Upper lobe of right lung (tissue), 1 donor: ENCODE measurements around the gene TRIM65. TPM values are rescaled to one million over a fixed set of nuclear protein-coding genes. Genes with fewer than 3 reads are reported as not detected.

Experiments used
- ATAC-seq: fragments of 200-7000 bp; cut with Tn5 transposase; one replicate; pipeline ENCODE4 v1.9.1; 2020; ENCODE audit warnings: mild to moderate bottlenecking, moderate library complexity
- DNase-seq: peaks from one replicate; pipeline ENCODE4 v3.0.0-alpha.2; 2020
- H3K27ac ChIP-seq: fragments of 200-600 bp; one replicate; pipeline ENCODE4 v1.8.0; 2022
- H3K27me3 ChIP-seq: fragments of 200-600 bp; one replicate; pipeline ENCODE4 v1.8.0; 2022; ENCODE audit warnings: mild to moderate bottlenecking
- H3K36me3 ChIP-seq: fragments of 200-600 bp; one replicate; pipeline ENCODE4 v1.8.0; 2022
- H3K4me1 ChIP-seq: fragments of 200-600 bp; one replicate; pipeline ENCODE4 v1.8.0; 2022
- H3K4me3 ChIP-seq: fragments of 200-600 bp; one replicate; pipeline ENCODE4 v1.8.0; 2022; ENCODE audit warnings: mild to moderate bottlenecking
- H3K9me3 ChIP-seq: fragments of 200-600 bp; one replicate; pipeline ENCODE4 v1.8.0; 2022
- intact Hi-C: fragments of 100-400 bp; cut with DNase I; formaldehyde crosslinking; loops from one replicate; pipeline ENCODE4 v1.11.0; 2022
- total RNA-seq: library from RNA; stranded (reverse); fragmentation: NEBNext Ultra II Directional; extraction: Animal tissue kit (Norgen Biotek cat#: 25700); gene quantifications from one replicate; pipeline ENCODE4 v1.2.1, GENCODE V29; 2021
- TF ChIP-seq, protein P1 (sequence below): fragments of 200-600 bp; IDR thresholded peaks from one replicate; pipeline ENCODE4 v1.8.0; 2022; ENCODE audit warnings: antibody characterized with exemption
- donor health status: DM: no; HTN: yes; CAD: no; lungs with severe emphysema.

Gene TRIM65
- total RNA-seq, 1 donor from 2014 or later: 28.7 TPM

DNA sequence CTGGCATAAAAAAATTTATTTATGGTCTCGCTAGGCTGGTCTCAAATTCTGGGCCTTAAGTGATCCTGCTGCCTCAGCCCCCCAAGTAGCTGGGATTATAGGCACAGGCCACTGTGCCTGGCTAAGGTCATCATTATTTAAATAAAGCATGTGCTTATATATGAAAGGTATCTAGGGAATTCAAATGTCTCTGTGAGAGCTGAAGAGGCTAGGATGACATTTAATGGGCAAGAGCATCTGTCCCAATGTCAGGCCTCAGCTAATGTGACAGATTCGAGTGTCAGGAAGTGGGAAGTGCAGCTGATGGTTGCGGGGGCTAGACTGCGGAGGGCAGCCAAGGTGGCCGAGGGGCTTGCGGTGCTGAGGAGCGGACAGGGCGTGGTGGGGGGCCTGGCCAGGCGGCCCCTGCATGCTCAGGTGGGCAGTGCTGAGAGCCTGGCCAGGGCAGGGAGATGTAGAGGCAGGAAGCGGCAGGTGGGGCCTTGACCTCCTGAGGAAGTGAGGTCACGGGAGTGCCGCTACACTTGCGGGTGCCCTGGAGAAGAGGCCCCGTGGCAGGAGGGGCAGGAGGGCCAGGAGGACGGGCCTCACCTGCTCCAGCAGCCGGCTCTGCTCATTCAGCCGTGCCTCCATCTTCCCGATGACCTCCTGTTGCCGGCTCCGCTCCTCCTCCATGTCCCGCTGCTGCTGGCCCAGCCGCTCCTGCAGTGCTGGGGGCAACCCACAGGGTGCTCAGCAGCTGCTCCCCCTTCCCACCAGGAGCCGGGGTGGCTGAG is 20.6 kb upstream of the TRIM65 start:
- intact Hi-C loops: no loop called here
- ATAC-seq: no peak
- Histone ChIP-seq H3K36me3 (no peaks in the 10 kb centered on the region), H3K27me3 (no peaks in the 10 kb centered on the region), H3K9me3 (no peaks in the 10 kb centered on the region), H3K27ac (no peak overlapping the region), H3K4me1 (no peaks in the 10 kb centered on the region), H3K4me3 (no peak overlapping the region)
- no peak for DNase-seq
- TF ChIP-seq, protein P1, sequence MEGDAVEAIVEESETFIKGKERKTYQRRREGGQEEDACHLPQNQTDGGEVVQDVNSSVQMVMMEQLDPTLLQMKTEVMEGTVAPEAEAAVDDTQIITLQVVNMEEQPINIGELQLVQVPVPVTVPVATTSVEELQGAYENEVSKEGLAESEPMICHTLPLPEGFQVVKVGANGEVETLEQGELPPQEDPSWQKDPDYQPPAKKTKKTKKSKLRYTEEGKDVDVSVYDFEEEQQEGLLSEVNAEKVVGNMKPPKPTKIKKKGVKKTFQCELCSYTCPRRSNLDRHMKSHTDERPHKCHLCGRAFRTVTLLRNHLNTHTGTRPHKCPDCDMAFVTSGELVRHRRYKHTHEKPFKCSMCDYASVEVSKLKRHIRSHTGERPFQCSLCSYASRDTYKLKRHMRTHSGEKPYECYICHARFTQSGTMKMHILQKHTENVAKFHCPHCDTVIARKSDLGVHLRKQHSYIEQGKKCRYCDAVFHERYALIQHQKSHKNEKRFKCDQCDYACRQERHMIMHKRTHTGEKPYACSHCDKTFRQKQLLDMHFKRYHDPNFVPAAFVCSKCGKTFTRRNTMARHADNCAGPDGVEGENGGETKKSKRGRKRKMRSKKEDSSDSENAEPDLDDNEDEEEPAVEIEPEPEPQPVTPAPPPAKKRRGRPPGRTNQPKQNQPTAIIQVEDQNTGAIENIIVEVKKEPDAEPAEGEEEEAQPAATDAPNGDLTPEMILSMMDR: no peak

DNA sequence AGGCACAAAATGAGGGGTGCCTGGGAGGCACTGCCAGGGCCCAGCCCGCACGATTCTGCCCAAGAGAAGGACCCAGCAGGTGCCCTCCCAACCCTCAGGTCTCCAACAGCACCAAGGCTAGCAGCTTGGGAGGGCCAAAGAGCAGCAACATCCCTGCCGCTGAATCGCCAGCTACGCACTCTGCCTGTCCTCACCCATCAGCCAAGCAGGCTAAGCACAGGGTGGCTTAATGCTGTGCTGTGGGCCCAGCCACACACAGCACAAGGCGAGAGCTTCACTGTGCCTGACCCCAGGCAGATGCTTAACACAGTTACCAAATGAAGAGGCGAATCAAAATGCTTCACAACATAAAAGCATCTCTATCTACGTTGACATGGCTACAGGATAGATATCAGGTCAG is 18.5 kb upstream of the TRIM65 start:
- intact Hi-C loops: no loop called here
- no peaks in the 10 kb centered on the region for H3K36me3 ChIP-seq
- no peaks in the 10 kb centered on the region for H3K4me1 ChIP-seq
- no peaks in the 10 kb centered on the region for H3K9me3 ChIP-seq
- H3K4me3 ChIP-seq: no peak overlapping the region
- no peak overlapping the region for H3K27ac ChIP-seq
- DNase-seq (no peak), ATAC-seq (no peak)
- no peaks in the 10 kb centered on the region for H3K27me3 ChIP-seq
- TF ChIP-seq, protein P1: no peak

DNA sequence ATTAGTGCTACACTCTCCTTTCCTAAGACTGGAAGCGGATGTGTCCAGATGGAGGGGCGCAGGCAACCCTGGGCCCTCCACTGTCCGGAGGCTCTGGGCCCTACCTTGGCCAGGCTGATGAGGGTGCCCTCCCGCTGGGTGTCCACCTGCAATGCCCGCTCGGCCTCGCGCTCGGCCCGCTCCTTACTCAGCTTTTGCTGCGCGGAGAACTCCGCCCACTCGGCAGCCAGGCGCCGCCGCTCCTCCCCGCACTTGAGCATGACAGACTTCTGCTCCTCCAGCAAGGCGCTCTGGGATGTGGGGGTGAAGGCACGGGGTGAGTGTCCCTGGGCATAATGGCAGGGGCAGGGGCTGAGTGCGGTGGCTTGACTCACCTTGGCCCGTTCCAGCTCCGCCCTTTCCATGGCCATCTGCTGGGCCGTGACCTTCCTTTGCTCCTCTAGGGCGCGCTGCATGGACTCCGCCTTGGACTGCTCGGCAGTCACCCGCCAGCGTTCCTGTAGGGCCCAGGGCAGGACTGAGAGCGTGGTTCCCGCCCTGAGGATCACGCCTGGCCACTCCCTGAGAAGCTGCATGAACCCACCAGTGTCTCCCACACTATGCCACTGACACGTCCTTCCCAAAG is 18.0 kb upstream of the TRIM65 start:
- Histone ChIP-seq H3K4me1 (no peaks in the 10 kb centered on the region), H3K27me3 (no peaks in the 10 kb centered on the region), H3K4me3 (no peak overlapping the region), H3K27ac (no peak overlapping the region), H3K36me3 (no peaks in the 10 kb centered on the region), H3K9me3 (no peaks in the 10 kb centered on the region)
- DNase-seq: no peak
- TF ChIP-seq, protein P1: no peak
- ATAC-seq: no peak
- intact Hi-C loops: no loop called here

DNA sequence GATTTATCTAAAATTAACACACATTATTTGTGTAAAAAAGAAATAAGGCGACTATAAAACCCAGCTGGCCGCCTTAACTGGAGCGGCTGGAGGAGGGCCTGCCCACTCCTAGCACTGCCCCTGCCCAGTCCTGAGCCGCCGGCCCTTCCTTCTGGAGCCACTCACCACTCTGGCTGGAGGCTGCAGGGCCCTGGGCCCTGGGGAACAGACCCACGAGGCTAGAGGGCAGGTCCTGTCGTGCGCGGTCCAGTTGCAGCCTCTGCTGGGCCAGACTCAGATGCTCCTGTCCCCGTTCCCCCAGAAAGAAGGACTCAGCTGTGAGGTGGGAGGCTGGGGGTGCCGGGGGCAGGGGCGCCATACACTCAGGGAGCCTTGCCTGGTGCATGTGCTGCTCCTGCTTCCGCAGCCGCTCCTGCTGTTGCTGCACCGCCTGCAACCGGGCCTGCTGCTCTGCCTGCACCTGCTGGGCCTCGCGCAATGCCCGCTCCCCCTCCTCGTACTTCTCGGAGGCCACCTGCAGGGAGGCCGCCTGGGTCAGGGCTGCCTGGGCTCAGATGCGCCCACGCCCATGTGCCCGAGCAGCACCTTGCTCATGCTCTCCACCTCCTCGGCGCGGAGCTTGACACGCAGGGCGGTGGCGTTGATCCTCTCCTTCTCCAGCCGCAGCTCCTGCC is 16.9 kb upstream of the TRIM65 start:
- no peaks in the 10 kb centered on the region for H3K27me3 ChIP-seq
- H3K27ac ChIP-seq: no peak overlapping the region
- H3K36me3 ChIP-seq: no peaks in the 10 kb centered on the region
- no peaks in the 10 kb centered on the region for H3K4me1 ChIP-seq
- TF ChIP-seq, protein P1: no peak
- ATAC-seq (no peak), DNase-seq (no peak)
- intact Hi-C loops: no loop called here
- H3K4me3 ChIP-seq: no peak overlapping the region
- H3K9me3 ChIP-seq: no peaks in the 10 kb centered on the region

DNA sequence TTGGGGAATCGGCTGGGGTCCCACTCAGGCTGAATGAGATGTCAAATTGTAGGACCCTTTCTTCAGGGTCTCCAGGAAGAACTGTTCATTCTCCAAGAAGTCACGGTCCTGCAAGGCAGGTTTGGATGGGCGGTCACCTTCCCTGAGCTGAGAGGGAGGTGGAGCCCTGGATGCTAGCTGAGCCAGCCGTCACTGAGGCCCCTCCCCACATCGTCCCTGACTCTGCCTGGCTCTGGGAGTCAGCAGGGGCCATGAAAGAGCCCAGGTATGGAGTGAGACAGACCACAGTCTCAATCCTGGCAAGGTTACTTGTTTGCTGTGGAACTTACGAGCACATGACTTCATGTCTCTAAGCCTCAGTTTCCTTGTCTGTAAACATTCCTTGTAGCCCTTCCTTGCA is 13.9 kb upstream of the TRIM65 start:
- no peak overlapping the region for H3K4me3 ChIP-seq
- H3K4me1 ChIP-seq: peaks cover 3% of the 10 kb centered on the region
- peak; percentile 67 for DNase-seq
- H3K27ac ChIP-seq: no peak overlapping the region
- no peaks in the 10 kb centered on the region for H3K36me3 ChIP-seq
- intact Hi-C loops: no loop called here
- no peaks in the 10 kb centered on the region for H3K27me3 ChIP-seq
- H3K9me3 ChIP-seq: no peaks in the 10 kb centered on the region
- TF ChIP-seq, protein P1: no peak
- peak; percentile 48 for ATAC-seq
